Breast epithelium (tissue), 4 donors: ENCODE measurements around the gene MMAB. TPM values are rescaled to one million over a fixed set of nuclear protein-coding genes. Genes with fewer than 3 reads are reported as not detected.

ENCODE experiments used
- DNase-seq, 2 donors: peaks; one replicate each; pipeline ENCODE4 v3.0.0-alpha.2; 2019; ENCODE audit warnings: low spot score in 2 of 2
- H3K27ac ChIP-seq, 2 donors: fragments of 200-600 bp; sonication (generic) in 1 of 2; one replicate each; pipeline ENCODE4 v1.5.1; 2016 to 2019; ENCODE audit warnings: mild to moderate bottlenecking in 1 of 2
- H3K27me3 ChIP-seq, 2 donors: fragments of 200-600 bp; sonication (generic) in 1 of 2; one replicate each; pipeline versions ENCODE4 v1.5.1 to v1.6.0; 2017 to 2019; ENCODE audit warnings: control low read depth in 1 of 2, mild to moderate bottlenecking in 1 of 2
- H3K36me3 ChIP-seq: fragments of 200-600 bp; one replicate; pipeline ENCODE4 v1.5.1; 2019
- H3K4me1 ChIP-seq, 2 donors: fragments of 200-600 bp; sonication (generic); one replicate each; pipeline ENCODE4 v1.5.1; 2016 to 2019; ENCODE audit warnings: control low read depth in 1 of 2
- H3K4me3 ChIP-seq, 3 donors: fragments of 200-600 bp; sonication (generic); 1 replicate in 2 of 3; 2 replicates in 1 of 3; pipeline ENCODE4 v1.5.1; 2016 to 2019; ENCODE audit warnings: mild to moderate bottlenecking in 3 of 3, moderate library complexity in 2 of 3
- H3K9me3 ChIP-seq, 2 donors: fragments of 200-600 bp; sonication (generic) in 1 of 2; one replicate each; pipeline ENCODE4 v1.5.1; 2016 to 2019; ENCODE audit warnings: control low read depth in 1 of 2
- POLR2A ChIP-seq: fragments of 450-650 bp; IDR thresholded peaks from one replicate; pipeline ENCODE4 v1.6.1; 2016; ENCODE audit warnings: antibody characterized with exemption, mild to moderate bottlenecking, moderate library complexity
- POLR2AphosphoS5 ChIP-seq, 3 donors: sonication (generic); formaldehyde crosslinking; IDR thresholded peaks; one replicate each; pipeline ENCODE4 v1.6.1; 2017; ENCODE audit warnings: antibody characterized with exemption in 3 of 3
- intact Hi-C: fragments of 100-400 bp; cut with DNase I; formaldehyde crosslinking; loops from one replicate; pipeline ENCODE4 v1.15.1; 2023; ENCODE audit warnings: low total_unique reads
- total RNA-seq, 3 donors: library from RNA; depleted of rRNA; stranded (reverse); fragments of >200 nt; gene quantifications; one replicate each; pipeline ENCODE4 v1.1.0, GENCODE V29; 2016
- TF ChIP-seq, protein P1 (sequence below), 3 donors: fragments of 450-650 bp; IDR thresholded peaks; one replicate each; pipeline ENCODE4 v1.5.1; 2016 to 2017; ENCODE audit warnings: antibody characterized with exemption in 3 of 3, mild to moderate bottlenecking in 3 of 3, moderate library complexity in 3 of 3

Gene MMAB
- total RNA-seq, 3 donors from 2014 or later: 23.9 to 29.1 (median 28.6) TPM

DNA sequence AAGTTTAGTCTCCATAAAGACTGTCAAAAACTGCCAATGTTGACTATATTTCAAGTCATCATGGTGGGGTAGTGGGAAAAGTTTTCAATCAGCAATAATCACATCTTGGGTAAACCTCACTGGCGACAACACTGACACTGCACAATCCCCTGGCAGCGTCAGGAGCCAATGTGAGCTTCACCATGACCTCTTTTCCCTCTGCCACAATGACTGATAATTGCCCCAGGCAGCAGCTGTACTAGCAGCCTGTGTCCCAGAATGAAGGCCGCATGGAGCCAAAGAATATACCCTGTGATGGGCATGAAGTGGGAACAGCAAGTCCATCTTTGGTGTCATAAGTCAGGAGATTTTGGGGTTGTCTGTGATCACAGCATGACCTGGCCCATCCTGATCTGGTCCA lies 5.3 kb downstream of the MMAB start:
- H3K4me3 ChIP-seq: no peak overlapping the region
- intact Hi-C loops: no loop called here
- no peak overlapping the region for H3K27ac ChIP-seq
- no peaks in the 10 kb centered on the region for H3K27me3 ChIP-seq
- no peak for DNase-seq
- peaks cover 0 to 6% of the 10 kb centered on the region in 2 donors for H3K4me1 ChIP-seq
- no peaks in the 10 kb centered on the region for H3K36me3 ChIP-seq
- H3K9me3 ChIP-seq: no peaks in the 10 kb centered on the region
- TF ChIP-seq, protein P1, sequence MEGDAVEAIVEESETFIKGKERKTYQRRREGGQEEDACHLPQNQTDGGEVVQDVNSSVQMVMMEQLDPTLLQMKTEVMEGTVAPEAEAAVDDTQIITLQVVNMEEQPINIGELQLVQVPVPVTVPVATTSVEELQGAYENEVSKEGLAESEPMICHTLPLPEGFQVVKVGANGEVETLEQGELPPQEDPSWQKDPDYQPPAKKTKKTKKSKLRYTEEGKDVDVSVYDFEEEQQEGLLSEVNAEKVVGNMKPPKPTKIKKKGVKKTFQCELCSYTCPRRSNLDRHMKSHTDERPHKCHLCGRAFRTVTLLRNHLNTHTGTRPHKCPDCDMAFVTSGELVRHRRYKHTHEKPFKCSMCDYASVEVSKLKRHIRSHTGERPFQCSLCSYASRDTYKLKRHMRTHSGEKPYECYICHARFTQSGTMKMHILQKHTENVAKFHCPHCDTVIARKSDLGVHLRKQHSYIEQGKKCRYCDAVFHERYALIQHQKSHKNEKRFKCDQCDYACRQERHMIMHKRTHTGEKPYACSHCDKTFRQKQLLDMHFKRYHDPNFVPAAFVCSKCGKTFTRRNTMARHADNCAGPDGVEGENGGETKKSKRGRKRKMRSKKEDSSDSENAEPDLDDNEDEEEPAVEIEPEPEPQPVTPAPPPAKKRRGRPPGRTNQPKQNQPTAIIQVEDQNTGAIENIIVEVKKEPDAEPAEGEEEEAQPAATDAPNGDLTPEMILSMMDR (IDR thresholded peaks at IDR 0.05): no peak

DNA sequence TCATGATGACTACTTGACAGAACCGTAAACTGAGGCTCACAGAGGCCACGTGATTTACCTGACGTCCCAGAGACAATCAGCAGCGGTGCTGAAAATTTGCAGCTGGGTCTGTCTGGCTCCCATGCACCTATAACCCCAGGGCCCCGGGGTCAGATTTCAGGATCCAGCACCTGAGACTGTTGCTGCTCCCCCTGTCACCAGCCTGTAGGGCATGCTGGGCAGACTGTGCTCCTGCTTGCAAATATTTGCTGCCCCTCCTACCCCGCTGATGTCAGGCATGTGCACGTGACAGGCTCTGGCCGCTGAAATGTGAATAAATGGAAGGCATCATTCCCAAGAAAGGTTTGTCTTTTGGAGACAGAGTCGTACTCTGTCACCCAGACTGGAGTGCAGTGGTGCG lies 6.0 kb downstream of the MMAB start:
- Histone ChIP-seq H3K4me1 (peaks cover 0 to 6% of the 10 kb centered on the region in 2 donors), H3K9me3 (no peaks in the 10 kb centered on the region), H3K36me3 (no peaks in the 10 kb centered on the region), H3K27ac (no peak overlapping the region), H3K27me3 (no peaks in the 10 kb centered on the region), H3K4me3 (no peak overlapping the region)
- TF ChIP-seq, protein P1 (IDR thresholded peaks at IDR 0.05): no peak
- TF ChIP-seq POLR2A (no peak), POLR2AphosphoS5 (IDR thresholded peaks at IDR 0.05) (no peak)
- DNase-seq: peak in 1 of 2 donors; percentile 63
- intact Hi-C loops: no loop called here

DNA sequence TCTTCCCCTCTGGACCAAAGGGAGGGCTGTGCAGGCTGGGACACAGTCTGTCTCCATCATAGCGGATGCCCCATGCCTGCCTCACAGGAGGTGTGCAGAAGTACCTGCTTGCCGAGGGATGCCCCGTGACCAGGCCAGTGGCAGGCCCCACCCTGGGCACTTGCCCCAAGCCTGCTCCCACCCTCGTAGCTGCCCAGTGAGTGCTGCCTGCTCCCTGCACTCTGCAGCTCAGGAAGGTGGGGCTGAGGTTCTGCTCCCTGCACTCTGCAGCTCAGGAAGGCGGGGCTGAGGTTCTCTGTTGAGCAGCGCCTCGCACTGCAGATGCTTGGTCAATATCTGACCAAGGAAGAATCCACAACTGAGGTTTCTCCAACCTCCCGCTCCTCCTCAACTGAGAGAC lies 6.9 kb downstream of the MMAB start:
- Histone ChIP-seq H3K27ac (no peak overlapping the region), H3K36me3 (no peaks in the 10 kb centered on the region), H3K4me3 (no peak overlapping the region), H3K27me3 (no peaks in the 10 kb centered on the region), H3K9me3 (no peaks in the 10 kb centered on the region), H3K4me1 (no peaks in the 10 kb centered on the region)
- intact Hi-C loops: no loop called here
- no peak for DNase-seq
- TF ChIP-seq, protein P1 (IDR thresholded peaks at IDR 0.05): no peak
- TF ChIP-seq POLR2AphosphoS5 (IDR thresholded peaks at IDR 0.05): no peak
- no peak for TF ChIP-seq POLR2A

DNA sequence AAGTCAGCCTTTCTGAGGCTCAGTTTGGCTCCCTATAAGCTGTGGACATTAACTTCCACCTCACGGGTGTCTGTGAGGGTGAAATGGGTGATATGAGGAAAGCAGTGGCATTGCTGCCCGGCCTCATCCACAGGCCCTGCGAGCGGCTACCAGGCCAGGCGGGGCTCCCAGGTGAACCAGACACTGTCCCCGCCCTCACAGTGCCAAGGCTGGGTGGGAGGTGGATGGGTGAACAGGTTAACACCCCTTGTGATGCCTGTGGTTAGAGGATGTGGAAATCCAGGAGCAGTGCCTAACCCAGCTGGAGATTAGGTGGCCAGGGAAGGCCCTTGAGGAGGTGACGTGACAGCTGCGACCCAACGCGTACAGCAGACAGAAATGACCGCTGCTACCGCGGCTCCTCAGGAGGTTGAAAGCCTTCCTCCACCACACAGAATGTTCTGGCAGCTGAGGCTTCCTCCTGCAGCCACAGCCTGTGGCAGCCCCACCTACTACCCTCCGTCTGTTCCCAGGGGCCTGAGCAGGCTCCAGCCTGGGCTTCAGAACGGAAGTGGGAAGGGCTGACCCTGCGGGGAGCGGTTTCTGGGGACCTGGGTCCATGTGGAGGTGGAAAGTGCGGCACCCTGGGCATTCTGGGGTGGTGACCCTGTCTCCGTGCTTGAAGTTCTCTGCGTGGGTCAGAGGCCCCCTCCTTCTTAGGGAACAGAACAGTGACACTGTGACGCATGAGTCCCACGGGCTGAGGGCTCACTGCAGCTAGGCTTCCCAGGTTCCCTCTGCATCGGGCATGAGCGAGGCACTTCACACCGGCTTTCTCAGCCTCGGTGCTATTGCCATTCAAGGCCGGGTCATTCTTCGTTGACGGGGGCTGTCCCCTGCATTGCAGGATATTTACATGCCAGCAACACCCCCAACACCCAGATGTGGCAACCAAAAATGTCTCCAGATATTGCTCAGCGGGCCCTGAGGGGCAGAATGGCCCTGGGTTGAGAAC lies 9.7 kb downstream of the MMAB start:
- Histone ChIP-seq H3K27me3 (no peaks in the 10 kb centered on the region), H3K36me3 (no peaks in the 10 kb centered on the region)

DNA sequence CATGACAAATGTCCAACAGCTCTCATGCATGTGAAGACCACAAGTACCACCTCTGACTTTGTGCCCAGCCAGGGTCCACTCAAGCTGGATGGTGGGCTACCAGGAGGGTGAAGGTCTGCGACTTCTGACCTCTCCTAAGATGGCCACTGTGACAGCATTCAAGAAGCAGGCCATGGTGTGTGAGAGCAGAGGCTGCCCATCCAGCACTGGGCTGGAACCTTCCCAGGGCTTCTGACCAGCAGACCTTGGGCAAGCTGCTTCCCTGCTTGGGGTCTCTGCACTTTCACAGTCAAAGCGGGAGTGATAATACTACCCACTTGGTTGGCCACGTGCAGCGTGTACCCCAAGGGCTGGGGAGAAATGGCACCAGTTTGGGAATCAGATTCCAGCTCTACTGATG lies 10.4 kb downstream of the MMAB start:
- Histone ChIP-seq H3K27me3 (no peaks in the 10 kb centered on the region), H3K36me3 (no peaks in the 10 kb centered on the region), H3K9me3 (no peaks in the 10 kb centered on the region), H3K27ac (no peak overlapping the region), H3K4me1 (no peaks in the 10 kb centered on the region), H3K4me3 (no peak overlapping the region)
- TF ChIP-seq POLR2AphosphoS5 (IDR thresholded peaks at IDR 0.05) (no peak), POLR2A (no peak)
- TF ChIP-seq, protein P1 (IDR thresholded peaks at IDR 0.05): no peak
- DNase-seq: no peak
- intact Hi-C loops: no loop called here

More for the DNA sequence above, 9.7 kb downstream of the MMAB start:
- DNase-seq: no peak
- TF ChIP-seq POLR2AphosphoS5 (IDR thresholded peaks at IDR 0.05) (no peak), POLR2A (no peak)
- TF ChIP-seq, protein P1 (IDR thresholded peaks at IDR 0.05): no peak
- no peaks in the 10 kb centered on the region for H3K9me3 ChIP-seq
- no peak overlapping the region for H3K4me3 ChIP-seq
- intact Hi-C loops: no loop called here
- H3K27ac ChIP-seq: no peak overlapping the region
- H3K4me1 ChIP-seq: no peaks in the 10 kb centered on the region
